WERI-Rb-1 (cell line): ENCODE results near the gene NOL9.
"Not testable (repeated sequence)": the region's sequence is repeated elsewhere in the genome, so short reads cannot be mapped to it uniquely, and the experiment has no call there.

Experiments used
- DNase-seq: peaks from one replicate; pipeline ENCODE4 v3.0.0-alpha.2; 2020
- H3K27ac ChIP-seq: fragments of 250-450 bp; sonication (Bioruptor Pico); 2 replicates; pipeline ENCODE4 v1.5.1; 2020; ENCODE audit warnings: mild to moderate bottlenecking, moderate library complexity
- H3K27me3 ChIP-seq: fragments of 250-450 bp; sonication (Bioruptor Pico); 2 replicates; pipeline ENCODE4 v1.5.1; 2021; ENCODE audit warnings: mild to moderate bottlenecking, low read depth, moderate library complexity; ENCODE audit not compliant: insufficient read depth, severe bottlenecking
- H3K36me3 ChIP-seq: fragments of 250-450 bp; sonication (Bioruptor Pico); 2 replicates; pipeline ENCODE4 v1.5.1; 2020; ENCODE audit warnings: mild to moderate bottlenecking, moderate library complexity
- H3K4me3 ChIP-seq: 2 replicates; pipeline ENCODE4 v1.5.1; 2011; ENCODE audit warnings: low read depth, mild to moderate bottlenecking, control low read depth, low read length
- H3K9me3 ChIP-seq: fragments of 250-450 bp; sonication (Bioruptor Pico); 2 replicates; pipeline ENCODE4 v1.5.1; 2021; ENCODE audit warnings: mild to moderate bottlenecking, moderate library complexity; ENCODE audit not compliant: severe bottlenecking
- TF ChIP-seq, protein P1 (sequence below): IDR thresholded peaks from 2 replicates; pipeline ENCODE4 v1.5.1; 2011; ENCODE audit warnings: low read depth, mild to moderate bottlenecking, control low read depth, inconsistent platforms, low read length

NOL9 gene

DNA sequence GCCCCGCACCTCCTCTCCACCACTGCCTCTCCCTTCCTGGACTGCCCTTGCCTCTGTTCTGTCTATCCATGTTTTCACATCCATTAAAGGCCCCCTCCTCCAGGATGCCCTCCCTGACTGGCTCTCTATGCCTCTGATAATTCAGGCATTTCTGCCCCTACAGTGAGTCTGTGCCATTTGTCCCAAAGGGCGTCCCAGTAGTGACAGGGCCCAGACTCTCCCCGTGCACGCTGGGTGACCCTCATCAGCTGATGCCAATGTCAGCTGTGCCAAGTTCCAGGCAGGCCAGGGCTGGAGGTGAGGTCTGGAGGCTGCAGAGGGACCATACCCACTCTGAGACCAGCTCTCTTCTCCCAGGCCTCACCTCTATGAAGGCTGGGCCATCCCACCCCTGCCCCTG is 59.7 kb downstream of the NOL9 start:
- no peaks in the 10 kb centered on the region for H3K9me3 ChIP-seq
- H3K27me3 ChIP-seq, result no peaks in the 10 kb centered on the region
- H3K4me3 ChIP-seq, result no peak overlapping the region
- no peak for DNase-seq
- no peaks in the 10 kb centered on the region for H3K36me3 ChIP-seq
- TF ChIP-seq, protein P1, sequence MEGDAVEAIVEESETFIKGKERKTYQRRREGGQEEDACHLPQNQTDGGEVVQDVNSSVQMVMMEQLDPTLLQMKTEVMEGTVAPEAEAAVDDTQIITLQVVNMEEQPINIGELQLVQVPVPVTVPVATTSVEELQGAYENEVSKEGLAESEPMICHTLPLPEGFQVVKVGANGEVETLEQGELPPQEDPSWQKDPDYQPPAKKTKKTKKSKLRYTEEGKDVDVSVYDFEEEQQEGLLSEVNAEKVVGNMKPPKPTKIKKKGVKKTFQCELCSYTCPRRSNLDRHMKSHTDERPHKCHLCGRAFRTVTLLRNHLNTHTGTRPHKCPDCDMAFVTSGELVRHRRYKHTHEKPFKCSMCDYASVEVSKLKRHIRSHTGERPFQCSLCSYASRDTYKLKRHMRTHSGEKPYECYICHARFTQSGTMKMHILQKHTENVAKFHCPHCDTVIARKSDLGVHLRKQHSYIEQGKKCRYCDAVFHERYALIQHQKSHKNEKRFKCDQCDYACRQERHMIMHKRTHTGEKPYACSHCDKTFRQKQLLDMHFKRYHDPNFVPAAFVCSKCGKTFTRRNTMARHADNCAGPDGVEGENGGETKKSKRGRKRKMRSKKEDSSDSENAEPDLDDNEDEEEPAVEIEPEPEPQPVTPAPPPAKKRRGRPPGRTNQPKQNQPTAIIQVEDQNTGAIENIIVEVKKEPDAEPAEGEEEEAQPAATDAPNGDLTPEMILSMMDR, result no peak
- no peak overlapping the region for H3K27ac ChIP-seq

DNA sequence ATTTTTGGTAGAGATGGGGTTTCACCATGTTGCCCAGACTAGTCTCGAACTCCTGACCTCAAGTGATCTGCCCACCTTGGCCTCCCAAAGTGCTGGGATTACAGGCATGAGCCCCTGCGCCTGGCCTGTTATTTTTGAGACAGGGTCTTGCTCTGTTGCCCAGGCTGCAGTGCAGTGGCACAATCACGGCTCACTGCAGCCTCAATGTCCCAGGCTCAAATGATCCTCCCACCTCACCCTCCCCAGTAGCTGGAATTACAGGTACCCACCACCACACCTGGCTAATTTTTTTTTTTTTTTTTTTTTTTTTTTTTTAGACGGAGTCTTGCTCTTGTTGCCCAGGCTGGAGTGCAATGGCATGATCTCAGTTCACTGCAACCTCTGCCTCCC is 60.5 kb downstream of the NOL9 start:
- not testable (repeated sequence) for H3K27ac ChIP-seq, H3K9me3 ChIP-seq, H3K27me3 ChIP-seq, H3K36me3 ChIP-seq, H3K4me3 ChIP-seq, DNase-seq

DNA sequence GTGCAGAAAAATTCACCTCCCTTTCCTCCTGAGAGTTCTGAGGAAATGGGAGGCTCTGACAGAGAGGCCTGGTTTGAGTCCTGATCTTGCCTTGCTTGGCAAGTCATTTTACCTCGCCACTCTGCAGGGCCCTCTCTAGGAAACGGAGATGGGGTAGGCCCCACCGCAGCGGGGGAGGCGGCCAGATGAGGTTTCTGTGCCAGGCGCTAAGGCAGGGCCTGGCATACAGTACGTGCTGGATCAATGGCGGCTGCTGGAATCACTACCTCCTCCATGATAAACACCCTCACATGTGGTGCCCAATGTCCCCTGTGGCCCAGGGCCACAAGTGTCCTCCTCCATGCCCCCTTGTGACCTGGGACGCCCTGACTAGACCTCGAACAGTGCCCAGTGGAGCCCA is 62.3 kb downstream of the NOL9 start:
- Histone ChIP-seq H3K9me3 (no peaks in the 10 kb centered on the region), H3K27ac (no peak overlapping the region), H3K36me3 (no peaks in the 10 kb centered on the region), H3K27me3 (no peaks in the 10 kb centered on the region), H3K4me3 (no peak overlapping the region)
- no peak for DNase-seq
- TF ChIP-seq, protein P1, result no peak

DNA sequence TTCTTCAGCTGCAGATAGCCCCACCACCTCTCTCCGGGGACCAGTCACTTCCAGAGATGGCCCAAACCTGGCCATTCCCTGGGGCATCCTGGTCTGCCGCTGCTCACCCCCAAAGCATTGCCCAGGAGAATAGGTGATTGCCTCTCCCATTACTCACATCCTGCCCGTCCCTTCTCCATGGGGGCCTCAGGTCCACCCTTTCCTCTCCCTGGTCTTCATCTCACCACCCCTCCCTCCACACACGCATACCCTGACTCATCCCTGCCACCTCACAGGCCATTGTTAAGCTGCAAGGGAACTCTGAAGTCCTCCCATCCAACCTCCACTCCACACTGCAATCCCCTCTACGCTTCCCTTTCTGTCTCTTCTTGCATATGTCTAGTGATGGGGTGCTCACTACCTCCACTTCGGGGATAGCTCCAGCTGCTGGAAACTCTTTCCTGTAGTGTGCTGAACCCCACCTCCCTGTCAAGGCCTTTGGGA is 62.8 kb downstream of the NOL9 start, which contains the start of gene PLEKHG5:
TSS of gene PLEKHG5 (minus strand) at position 188 of the 483 bp plus-strand sequence. CDS start 14,096 bp downstream, outside the sequence.
- TF ChIP-seq, protein P1, result no peak
- no peak for DNase-seq
- Histone ChIP-seq H3K27ac (peak within 1 kb of the TSS; percentile 73), H3K36me3 (no peaks in the 10 kb centered on the region), H3K27me3 (no peaks in the 10 kb centered on the region), H3K4me3 (peak within 1 kb of the TSS; percentile 64), H3K9me3 (no peaks in the 10 kb centered on the region)

DNA sequence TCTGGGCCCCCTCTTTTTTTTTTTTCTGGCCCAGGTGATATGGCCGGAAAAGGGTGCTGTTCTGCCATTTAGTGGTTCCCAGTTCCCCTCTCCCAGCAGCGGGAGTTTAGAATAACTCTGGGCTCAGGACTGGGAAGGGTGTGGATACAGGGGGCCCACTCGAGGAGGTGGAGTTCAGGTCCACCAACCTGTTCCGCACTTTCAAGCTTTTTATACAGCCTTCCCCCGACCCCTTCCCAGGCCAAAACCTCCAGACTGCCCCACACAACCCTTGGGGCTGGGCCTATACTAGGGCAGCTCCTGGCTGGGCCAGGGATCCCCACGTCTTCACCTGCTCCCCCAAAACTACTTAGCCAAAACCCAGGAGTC is 63.2 kb downstream of the NOL9 start:
- H3K36me3 ChIP-seq, result no peaks in the 10 kb centered on the region
- peak overlapping the region; percentile 64 for H3K4me3 ChIP-seq
- H3K9me3 ChIP-seq, result no peaks in the 10 kb centered on the region
- no peak for DNase-seq
- peak overlapping the region; percentile 73 for H3K27ac ChIP-seq
- TF ChIP-seq, protein P1, result no peak
- H3K27me3 ChIP-seq, result no peaks in the 10 kb centered on the region

DNA sequence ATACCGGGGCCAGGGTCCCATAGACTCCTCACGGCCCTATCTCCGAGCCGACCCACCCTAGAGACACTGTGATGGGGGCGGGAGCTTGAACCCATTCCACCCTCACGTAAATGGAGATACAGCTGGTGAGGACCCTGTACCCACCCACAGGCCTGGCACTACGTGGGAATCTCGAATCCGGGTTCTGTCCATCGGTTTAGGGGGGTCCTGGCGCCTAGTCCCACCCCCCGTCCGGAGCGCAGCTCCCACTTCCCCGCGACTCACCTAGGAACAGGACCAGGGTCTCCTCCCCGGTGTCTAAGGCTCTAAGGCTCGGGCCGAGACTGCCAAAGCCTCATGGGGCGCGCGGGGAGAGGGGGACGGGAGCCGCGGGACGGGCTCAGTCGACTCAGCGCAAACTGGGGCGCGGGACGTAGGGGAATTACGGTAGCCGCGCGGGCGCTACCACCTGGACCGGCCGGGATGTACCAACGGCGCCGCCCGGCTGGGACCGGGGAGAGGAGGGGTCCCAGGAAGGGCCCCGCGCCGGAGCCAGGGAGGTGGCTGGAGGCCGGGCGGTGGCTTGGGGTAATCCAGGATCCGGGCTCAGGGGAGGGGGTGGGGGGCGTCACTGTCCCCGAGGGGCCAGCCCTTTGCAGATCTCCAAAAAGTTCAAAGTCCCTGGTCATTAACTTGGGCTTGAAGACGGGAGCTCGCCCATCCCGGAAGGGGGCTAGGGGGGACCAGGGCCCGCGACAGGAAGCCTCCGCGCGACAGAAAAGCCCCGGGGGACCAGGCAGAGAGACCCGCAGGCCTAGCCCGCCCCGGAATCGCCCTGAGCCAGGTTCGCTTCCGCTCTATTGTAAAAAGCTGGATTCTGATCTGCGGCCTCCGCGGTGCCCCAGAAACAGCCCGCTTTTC is 63.9 kb downstream of the NOL9 start:
- TF ChIP-seq, protein P1, result no peak
- no peaks in the 10 kb centered on the region for H3K36me3 ChIP-seq
- H3K9me3 ChIP-seq, result no peaks in the 10 kb centered on the region
- no peaks in the 10 kb centered on the region for H3K27me3 ChIP-seq
- H3K27ac ChIP-seq, result peak overlapping the region; percentile 73
- peak; percentile 86 for DNase-seq
- H3K4me3 ChIP-seq, result peak overlapping the region; percentile 64
